Hypothalamus (tissue), 51 donors: ENCODE measurements around the gene TRIM16.
"Not testable (repeated sequence)": the region's sequence is repeated elsewhere in the genome, so short reads cannot be mapped to it uniquely, and the experiment has no call there.

ENCODE experiments used
- DNase-seq, 51 donors: peaks; one replicate each; lab custom pipeline; 2025; lab: John Stamatoyannopoulos, UW

The TRIM16 gene

GRCh38 chr17:15659663-15660062, 24.4 kb downstream of the TRIM16 start:
- peak in 1 of 51 donors; percentile 3 for DNase-seq

GRCh38 chr17:15659236-15659635, 24.9 kb downstream of the TRIM16 start:
- no peak for DNase-seq

GRCh38 chr17:15658296-15658695, 25.8 kb downstream of the TRIM16 start:
- no peak for DNase-seq

GRCh38 chr17:15657868-15658267, 26.2 kb downstream of the TRIM16 start:
- DNase-seq, result no peak

GRCh38 chr17:15654886-15655561, 29.1 kb downstream of the TRIM16 start:
- no peak for DNase-seq

- DNase-seq, result not testable (repeated sequence)
Observed at GRCh38 chr17:15654401-15654800, 29.7 kb downstream of the TRIM16 start.

- DNase-seq, result no peak
Observed at GRCh38 chr17:15652960-15653359, 31.2 kb downstream of the TRIM16 start.

GRCh38 chr17:15651583-15652110, 32.5 kb downstream of the TRIM16 start:
- peak in 45 of 51 donors; percentile 9 to 87 (median 58) for DNase-seq

- peak in 6 of 51 donors; percentile 7 to 46 (median 28) for DNase-seq
Observed at GRCh38 chr17:15650741-15651582, 33.1 kb downstream of the TRIM16 start.

- DNase-seq, result no peak
Observed at GRCh38 chr17:15649861-15650421, 34.2 kb downstream of the TRIM16 start.

GRCh38 chr17:15648386-15648785, 35.7 kb downstream of the TRIM16 start:
- DNase-seq, result no peak

GRCh38 chr17:15645942-15646312, 38.2 kb downstream of the TRIM16 start:
- not testable (repeated sequence) for DNase-seq

GRCh38 chr17:15645099-15645941, 38.8 kb downstream of the TRIM16 start:
- not testable (repeated sequence) for DNase-seq

GRCh38 chr17:15642505-15643251, 41.4 kb downstream of the TRIM16 start:
- DNase-seq, result not testable (repeated sequence)

GRCh38 chr17:15642014-15642413, 42.1 kb downstream of the TRIM16 start:
- DNase-seq, result not testable (repeated sequence)

- DNase-seq, result not testable (repeated sequence)
Observed at GRCh38 chr17:15630930-15631453, 53.1 kb downstream of the TRIM16 start.

GRCh38 chr17:15629991-15630390, 54.1 kb downstream of the TRIM16 start:
- DNase-seq, result not testable (repeated sequence)

GRCh38 chr17:15623661-15624209, 60.4 kb downstream of the TRIM16 start:
- not testable (repeated sequence) for DNase-seq

GRCh38 chr17:15623255-15623654, 60.9 kb downstream of the TRIM16 start:
- not testable (repeated sequence) for DNase-seq
